GM10266 (cell line): ENCODE data around the gene DLX1.

ENCODE experiments used
- DNase-seq: peaks from one replicate; pipeline ENCODE4 v3.0.0; 2012; ENCODE audit errors: extremely low spot score
- TF ChIP-seq, protein P1 (sequence below): IDR thresholded peaks from 2 replicates; pipeline ENCODE4 v1.5.1; 2012; ENCODE audit warnings: mild to moderate bottlenecking, low read depth; ENCODE audit not compliant: control insufficient read depth, insufficient read depth; ENCODE audit errors: missing control alignments

The DLX1 gene

DNA sequence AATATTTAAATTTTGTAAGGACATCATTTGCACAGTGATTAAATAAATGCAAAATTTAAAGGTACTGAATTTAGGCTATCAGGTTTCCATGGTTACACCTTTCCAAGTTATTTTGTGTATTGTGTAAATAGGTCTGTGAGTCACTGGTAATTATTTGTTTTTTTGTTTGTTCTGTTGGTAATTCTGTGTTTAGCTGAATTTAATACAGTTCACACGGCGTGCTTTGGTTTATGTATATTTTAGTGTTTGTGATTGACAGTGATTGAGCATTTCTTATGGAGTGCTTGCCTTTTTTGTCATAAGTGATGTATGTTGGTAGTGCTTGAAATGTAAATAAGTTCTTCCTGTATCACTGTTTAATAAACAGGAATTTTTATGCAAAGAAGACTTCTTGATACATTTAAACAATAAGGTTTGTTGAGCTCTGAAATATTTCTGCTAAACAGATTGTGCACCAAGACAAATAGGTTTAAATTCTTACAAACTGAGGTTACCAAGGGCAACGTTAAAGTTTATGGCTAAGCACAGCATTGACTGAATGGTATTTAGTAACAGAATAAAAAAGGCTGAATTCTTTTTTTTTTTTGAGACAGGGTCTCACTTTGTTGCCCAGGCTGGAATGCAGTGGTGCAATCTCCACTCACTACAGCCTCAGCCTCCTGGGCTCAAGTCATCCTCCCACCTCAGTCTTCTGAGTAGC lies 38.3 kb upstream of the DLX1 start:
- DNase-seq: no peak
- TF ChIP-seq, protein P1, sequence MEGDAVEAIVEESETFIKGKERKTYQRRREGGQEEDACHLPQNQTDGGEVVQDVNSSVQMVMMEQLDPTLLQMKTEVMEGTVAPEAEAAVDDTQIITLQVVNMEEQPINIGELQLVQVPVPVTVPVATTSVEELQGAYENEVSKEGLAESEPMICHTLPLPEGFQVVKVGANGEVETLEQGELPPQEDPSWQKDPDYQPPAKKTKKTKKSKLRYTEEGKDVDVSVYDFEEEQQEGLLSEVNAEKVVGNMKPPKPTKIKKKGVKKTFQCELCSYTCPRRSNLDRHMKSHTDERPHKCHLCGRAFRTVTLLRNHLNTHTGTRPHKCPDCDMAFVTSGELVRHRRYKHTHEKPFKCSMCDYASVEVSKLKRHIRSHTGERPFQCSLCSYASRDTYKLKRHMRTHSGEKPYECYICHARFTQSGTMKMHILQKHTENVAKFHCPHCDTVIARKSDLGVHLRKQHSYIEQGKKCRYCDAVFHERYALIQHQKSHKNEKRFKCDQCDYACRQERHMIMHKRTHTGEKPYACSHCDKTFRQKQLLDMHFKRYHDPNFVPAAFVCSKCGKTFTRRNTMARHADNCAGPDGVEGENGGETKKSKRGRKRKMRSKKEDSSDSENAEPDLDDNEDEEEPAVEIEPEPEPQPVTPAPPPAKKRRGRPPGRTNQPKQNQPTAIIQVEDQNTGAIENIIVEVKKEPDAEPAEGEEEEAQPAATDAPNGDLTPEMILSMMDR: no peak

DNA sequence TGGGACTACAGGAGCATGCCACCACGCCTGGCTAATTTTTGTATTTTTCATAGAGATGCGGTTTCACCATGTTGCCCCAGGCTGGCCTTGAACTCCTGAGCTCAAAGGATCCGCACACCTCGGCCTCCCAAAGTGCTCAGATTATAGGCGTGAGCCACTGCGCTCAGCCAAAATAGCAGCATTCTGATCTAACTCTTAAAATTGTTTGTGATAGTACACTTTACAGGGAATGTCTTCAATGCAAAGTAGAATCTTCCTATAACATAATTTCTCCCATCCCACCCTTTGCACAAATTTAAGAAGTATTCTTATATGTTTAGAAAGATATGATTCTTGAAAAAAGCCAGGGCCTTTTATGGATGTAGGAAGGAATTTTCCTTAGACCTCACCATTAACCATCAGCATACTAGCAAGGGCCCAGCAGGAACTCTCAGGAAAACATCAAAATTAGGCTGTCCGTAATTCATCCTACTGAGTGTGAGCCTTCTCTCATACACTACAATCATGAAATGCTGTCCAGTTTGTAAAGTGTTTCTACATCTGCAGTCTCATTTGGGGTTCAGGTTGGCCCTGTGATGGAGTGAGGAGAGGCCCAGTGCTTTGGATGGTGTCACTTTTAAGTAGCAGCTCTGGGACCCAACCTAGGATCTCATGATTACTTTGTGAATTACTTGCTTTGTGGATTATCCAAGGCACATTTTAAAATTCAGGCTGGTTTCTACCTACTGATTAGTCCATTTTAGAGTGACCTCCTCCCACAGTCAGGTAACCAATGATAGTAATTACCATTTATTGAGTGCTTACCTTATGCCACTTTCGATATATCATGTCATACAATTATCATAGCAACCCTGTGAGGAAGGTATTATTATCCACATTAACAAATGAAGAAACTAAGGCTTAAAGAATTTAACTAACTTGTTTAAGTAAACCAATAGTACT lies 37.5 kb upstream of the DLX1 start:
- TF ChIP-seq, protein P1: no peak
- DNase-seq: no peak

DNA sequence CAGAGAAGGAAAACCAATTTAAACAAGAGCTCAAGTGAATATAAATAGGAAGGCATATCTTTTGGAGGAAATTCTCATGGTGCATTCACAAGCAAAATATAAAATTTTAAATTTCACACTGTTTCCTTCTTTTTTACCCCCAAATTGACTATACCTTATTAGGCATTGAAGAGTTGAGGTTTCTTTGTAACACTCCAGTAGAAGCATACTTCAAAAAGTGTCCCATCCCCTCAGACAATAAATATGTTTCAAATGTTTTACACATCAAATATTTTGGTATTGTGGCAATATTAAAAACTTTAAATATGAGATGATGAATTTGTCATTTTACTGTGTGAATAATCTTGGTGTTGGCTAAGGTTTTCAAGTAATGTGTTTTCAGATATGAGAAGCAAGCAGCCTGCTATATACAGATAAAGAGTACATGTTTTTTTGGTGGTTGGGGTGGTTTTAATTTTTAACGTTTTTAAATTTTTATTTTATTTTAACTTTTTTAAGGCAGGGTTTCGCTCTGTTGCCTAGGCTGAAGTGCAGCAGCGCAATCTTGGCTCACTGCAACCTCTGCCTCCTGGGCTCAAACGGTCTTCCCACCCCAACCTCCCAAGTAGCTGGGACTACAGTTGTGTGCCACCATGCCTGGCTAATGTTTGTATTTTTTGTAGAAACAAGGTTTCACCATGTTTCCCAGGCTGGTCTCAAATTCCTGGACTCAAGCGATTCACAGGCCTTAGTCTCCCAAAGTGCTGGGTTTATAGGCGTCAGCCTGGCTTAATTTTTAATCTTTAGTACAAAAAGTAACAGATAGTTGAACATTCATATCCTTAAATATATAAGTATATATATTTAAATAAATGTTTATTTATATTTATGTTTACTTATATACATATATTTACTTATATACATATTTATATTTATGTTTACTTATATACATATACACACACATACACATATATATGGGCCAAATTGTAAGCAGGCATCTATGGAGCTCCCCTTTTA lies 36.5 kb upstream of the DLX1 start:
- TF ChIP-seq, protein P1: no peak
- DNase-seq: no peak

DNA sequence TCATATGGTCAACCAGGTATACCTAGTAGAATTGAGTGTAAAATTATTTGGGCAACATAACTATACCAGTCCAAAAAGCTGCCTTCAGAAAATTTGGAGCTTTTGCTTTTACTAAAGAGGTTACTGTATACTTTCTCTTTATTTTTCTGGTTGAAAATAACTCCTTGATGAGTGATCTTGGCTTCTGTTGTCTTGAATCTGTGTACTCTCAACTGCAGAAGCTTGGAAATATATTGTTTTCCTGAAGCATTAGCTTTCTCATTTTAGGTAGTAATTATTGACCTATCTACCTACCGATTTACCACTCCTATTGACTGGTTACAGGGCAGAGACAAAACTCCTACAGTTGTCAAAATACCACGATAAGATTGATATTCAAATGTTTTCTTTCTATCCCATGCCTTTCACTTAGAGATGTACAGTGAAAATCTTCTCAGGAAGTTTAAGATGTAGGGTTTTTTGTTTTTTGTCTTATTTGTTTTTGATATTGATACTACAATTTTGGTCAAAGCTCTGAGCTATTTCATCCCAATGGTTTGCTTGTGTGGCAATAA lies 35.7 kb upstream of the DLX1 start:
- no peak for DNase-seq
- TF ChIP-seq, protein P1: no peak

DNA sequence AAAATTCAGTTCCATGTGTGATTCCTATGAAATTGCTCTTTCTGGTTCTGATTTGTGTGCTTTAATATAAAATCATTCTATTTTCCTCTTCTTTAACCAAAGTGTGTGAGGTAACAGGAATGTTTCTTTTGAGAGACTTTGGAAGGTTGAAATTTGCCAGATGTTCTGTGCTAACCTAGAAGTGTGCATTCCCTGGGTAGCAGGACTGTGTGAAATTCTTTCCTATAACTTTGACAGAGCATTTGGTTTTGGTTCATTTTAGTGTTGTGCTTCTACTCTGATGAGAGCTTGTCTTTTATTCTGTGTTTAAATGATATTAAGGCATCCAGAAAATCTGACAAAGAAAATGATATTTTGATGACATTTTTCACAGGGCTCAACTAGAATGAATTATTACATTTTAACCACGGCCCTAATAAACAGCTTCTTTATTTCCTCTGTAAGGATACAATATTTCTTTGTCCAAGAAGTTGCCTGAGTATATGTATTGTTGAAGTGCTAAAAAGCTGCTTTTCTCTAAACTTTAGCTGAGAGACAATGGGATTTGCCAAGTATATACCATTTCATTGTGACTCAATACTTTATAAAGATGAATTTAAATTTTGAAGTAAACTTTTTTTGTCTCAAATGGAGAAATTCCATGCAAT lies 34.7 kb upstream of the DLX1 start:
- TF ChIP-seq, protein P1: no peak
- DNase-seq: no peak
